CD14-positive monocyte (primary cell): ENCODE results near the gene PARP12. TPM values are rescaled to one million over a fixed set of nuclear protein-coding genes. Genes with fewer than 3 reads are reported as not detected.

Source experiments
- DNase-seq, 3 donors: peaks; one replicate each; pipeline ENCODE4 v3.0.0-alpha.2; 2011 to 2022
- H2AFZ ChIP-seq: 2 replicates; pipeline ENCODE4 v1.6.0; 2012; ENCODE audit warnings: mild to moderate bottlenecking, low read depth, low read length, inconsistent platforms; ENCODE audit not compliant: insufficient read depth, poor library complexity, severe bottlenecking
- H3K27ac ChIP-seq, 2 donors: 1 replicate in 1 of 2; 2 replicates in 1 of 2; pipeline ENCODE4 v1.5.1; 2012 to 2013; ENCODE audit warnings: low read length in 2 of 2, control low read depth in 1 of 2, inconsistent platforms in 1 of 2, low read depth in 1 of 2, mild to moderate bottlenecking in 1 of 2
- H3K27me3 ChIP-seq, 2 donors: one replicate each; pipeline versions ENCODE4 v1.6.0 to v1.6.1; 2011 to 2013; ENCODE audit warnings: low read length in 2 of 2; ENCODE audit not compliant: control insufficient read depth in 2 of 2, insufficient read depth in 2 of 2
- H3K36me3 ChIP-seq, 2 donors: replicated peaks in 1 of 2; 1 replicate in 1 of 2; 2 replicates in 1 of 2; pipeline versions ENCODE4 v1.5.1 to v1.6.1; 2012 to 2013; ENCODE audit warnings: low read length in 2 of 2, control low read depth in 1 of 2, inconsistent platforms in 1 of 2, mild to moderate bottlenecking in 1 of 2; ENCODE audit not compliant: insufficient read depth in 2 of 2, control insufficient read depth in 1 of 2
- H3K4me1 ChIP-seq, 2 donors: 1 replicate in 1 of 2; 2 replicates in 1 of 2; pipeline versions ENCODE4 v1.5.1 to v1.6.1; 2012 to 2013; ENCODE audit warnings: low read length in 2 of 2, control low read depth in 1 of 2, inconsistent platforms in 1 of 2, mild to moderate bottlenecking in 1 of 2, moderate library complexity in 1 of 2; ENCODE audit not compliant: insufficient read depth in 2 of 2, control insufficient read depth in 1 of 2
- H3K4me2 ChIP-seq: replicated peaks from 2 replicates; pipeline ENCODE3; 2012; ENCODE audit warnings: low read length, moderate library complexity, mild to moderate bottlenecking; ENCODE audit not compliant: poor library complexity, severe bottlenecking; ENCODE audit errors: extremely low read depth
- H3K4me3 ChIP-seq, 3 experiments: fragments of 200-600 bp in 1 of 3; sonication (generic) in 1 of 3; replicated peaks in 1 of 3; 1 replicate in 2 of 3; 2 replicates in 1 of 3; pipeline ENCODE4 v1.5.1; 2011 to 2013; ENCODE audit warnings: low read length in 3 of 3, mild to moderate bottlenecking in 3 of 3, control low read depth in 2 of 3, low read depth in 2 of 3, inconsistent platforms in 1 of 3, moderate library complexity in 1 of 3
- H3K79me2 ChIP-seq: 2 replicates; pipeline ENCODE4 v1.6.0; 2012; ENCODE audit warnings: mild to moderate bottlenecking, control low read depth, inconsistent platforms, low read length, moderate library complexity; ENCODE audit not compliant: insufficient read depth
- H3K9ac ChIP-seq: 2 replicates; pipeline ENCODE4 v1.6.0; 2017; ENCODE audit warnings: low read length, mild to moderate bottlenecking; ENCODE audit not compliant: insufficient read depth, poor library complexity, severe bottlenecking
- H3K9me3 ChIP-seq, 2 donors: replicated peaks in 1 of 2; 1 replicate in 1 of 2; 2 replicates in 1 of 2; pipeline versions ENCODE4 v1.5.1 to v1.6.1; 2012 to 2013; ENCODE audit warnings: low read length in 2 of 2, control low read depth in 1 of 2; ENCODE audit not compliant: control insufficient read depth in 1 of 2, insufficient read depth in 1 of 2
- H4K20me1 ChIP-seq: 2 replicates; pipeline ENCODE4 v1.6.0; 2012; ENCODE audit warnings: mild to moderate bottlenecking, low read length, control low read depth, moderate library complexity; ENCODE audit not compliant: insufficient read depth
- H3K27ac Mint-ChIP-seq, 7 donors: one replicate each; pipeline ENCODE4 v1.8.0; 2020; ENCODE audit warnings: mild to moderate bottlenecking in 7 of 7, mixed read lengths in 7 of 7, moderate library complexity in 6 of 7, inconsistent platforms in 2 of 7
- H3K27me3 Mint-ChIP-seq, 3 donors: one replicate each; pipeline ENCODE4 v1.8.0; 2021 to 2022; ENCODE audit warnings: low read depth in 3 of 3, mild to moderate bottlenecking in 3 of 3, mixed read lengths in 3 of 3, moderate library complexity in 3 of 3, inconsistent platforms in 1 of 3
- H3K36me3 Mint-ChIP-seq, 2 donors: one replicate each; pipeline ENCODE4 v1.8.0; 2020; ENCODE audit warnings: mixed read lengths in 2 of 2, inconsistent platforms in 1 of 2, mild to moderate bottlenecking in 1 of 2
- H3K4me1 Mint-ChIP-seq: one replicate; pipeline ENCODE4 v1.8.0; 2020; ENCODE audit warnings: mild to moderate bottlenecking, mixed read lengths
- H3K4me3 Mint-ChIP-seq, 2 donors: one replicate each; pipeline ENCODE4 v1.8.0; 2020; ENCODE audit warnings: mild to moderate bottlenecking in 2 of 2, mixed read lengths in 2 of 2, moderate library complexity in 1 of 2
- H3K9me3 Mint-ChIP-seq, 7 donors: one replicate each; pipeline ENCODE4 v1.8.0; 2020 to 2022; ENCODE audit warnings: mixed read lengths in 7 of 7, mild to moderate bottlenecking in 6 of 7, moderate library complexity in 6 of 7, inconsistent platforms in 2 of 7
- CTCF ChIP-seq: fragments of 200-600 bp; IDR thresholded peaks from one replicate; pipeline ENCODE4 v1.8.0; 2022; ENCODE audit warnings: antibody characterized with exemption, mild to moderate bottlenecking
- WGBS: methylation state at CpG from one replicate; pipeline ENCODE4 v1.1.5; 2013; ENCODE audit warnings: missing lambda C conversion rate; ENCODE audit not compliant: insufficient coverage; 5-methylcytosine and 5-hydroxymethylcytosine counted together
- intact Hi-C, 2 donors: fragments of 100-400 bp; cut with micrococcal nuclease; formaldehyde crosslinking; loops; one replicate each; pipeline versions ENCODE4 v1.15.0 to v1.15.1; 2023
- polyA plus RNA-seq, 3 donors: library from polyadenylated mRNA; depleted of rRNA in 1 of 3; unstranded in 2 of 3; stranded (reverse) in 1 of 3; fragments of 300-500 nt in 2 of 3; fragments of >200 nt in 1 of 3; fragmentation: Illumina TruSeq in 2 of 3; gene quantifications; 1 replicate in 2 of 3; 2 replicates in 1 of 3; pipeline ENCODE4 v1.2.3, GENCODE V29; 2012 to 2021
- small RNA-seq: library from RNA; depleted of rRNA; stranded (forward); fragments of <200 nt; gene quantifications from one replicate; pipeline ENCODE3, GENCODE V24; 2012; ENCODE audit warnings: low read depth; ENCODE audit not compliant: insufficient read length

The PARP12 gene
- polyA plus RNA-seq, 3 donors: 16.7 to 116 (median 37.8) TPM

GRCh38 chr7:139974179-139974811 lies 88.5 kb downstream of the PARP12 start:
- Histone ChIP-seq H3K79me2 (no peaks in the 10 kb centered on the region), H3K27ac (no peak overlapping the region), H3K27me3 (no peaks in the 10 kb centered on the region), H3K9ac (no peak overlapping the region), H3K9me3 (no peaks in the 10 kb centered on the region), H4K20me1 (peaks cover 100% of the 10 kb centered on the region), H3K4me1 (no peaks in the 10 kb centered on the region), H2AFZ (no peak overlapping the region), H3K36me3 (peaks cover 77 to 98% of the 10 kb centered on the region in 2 donors), H3K4me3 (no peak overlapping the region), H3K4me2 (no peak overlapping the region)
- WGBS: 100% methylated on average over 6 of the region's 13 CpGs
- Mint-ChIP-seq H3K4me1 (no peaks in the 10 kb centered on the region), H3K9me3 (peaks cover 0 to 3% (median 0%) of the 10 kb centered on the region in 7 donors), H3K27me3 (peaks cover 0 to 3% (median 0%) of the 10 kb centered on the region in 3 donors), H3K36me3 (peaks cover 81 to 100% of the 10 kb centered on the region in 2 donors), H3K4me3 (no peak overlapping the region), H3K27ac (no peak overlapping the region)
- TF ChIP-seq CTCF: no peak
- intact Hi-C loops: no loop called here
- DNase-seq: no peak

Small RNA genes within 50 kb of the gene (small RNA-seq; reads per million reads assigned to genes)
- not detected for gene RF00019

Other genes starting within 250 kb of the PARP12 start
- 100 to 1,000 TPM; 289 to 335 (median 298) TPM for gene TBXAS1, start 233.7 kb downstream of the PARP12 start, polyA plus RNA-seq
- gene KDM7A, start 114.0 kb upstream of the PARP12 start, polyA plus RNA-seq: 10 to 100 TPM in 1 of 3 donors, 1 to 10 TPM in 2; 4.9 to 37.9 (median 7.9) TPM